ENCODE measurements around the gene ARG2.

ARG2 gene

DNA sequence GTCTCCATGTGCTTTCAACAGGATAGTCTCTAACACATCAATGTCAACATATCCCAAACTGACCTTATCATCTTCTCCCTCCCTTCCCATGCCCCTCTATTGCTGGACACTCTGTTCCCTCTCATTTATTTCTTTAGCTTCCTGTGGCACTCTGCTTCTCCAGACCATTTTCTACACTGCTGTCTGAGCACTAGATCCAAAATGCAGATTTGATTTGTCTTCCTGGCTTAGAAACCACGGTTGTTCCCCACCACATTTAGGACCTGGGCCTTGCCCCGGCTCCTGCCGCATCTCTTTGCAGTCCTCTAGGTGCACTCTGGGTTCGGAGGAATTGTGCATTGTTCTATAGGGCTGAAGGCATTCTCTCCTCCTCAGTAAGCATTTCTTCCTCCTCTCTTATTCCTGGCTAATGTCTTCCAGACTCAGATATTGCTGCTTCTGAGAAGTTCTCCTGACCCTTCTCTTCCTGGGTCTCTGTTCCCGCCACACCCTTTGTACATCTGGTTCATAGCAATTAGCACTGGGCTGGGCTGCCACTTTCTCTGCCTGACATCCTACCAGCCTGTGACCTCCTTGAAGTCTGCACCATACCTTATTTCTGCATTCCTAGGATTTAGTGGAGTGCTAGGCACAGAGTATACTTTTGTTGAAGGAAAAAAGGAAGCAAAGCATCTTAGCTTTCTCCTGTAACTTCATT, 13.9 kb downstream of the ARG2 start:
- H3K4me3 ChIP-seq (ENCODE audit: insufficient read depth, low read depth, low read length, poor library complexity, severe bottlenecking) = no peak overlapping the region
- DNase-seq = no peak
- no peaks in the 10 kb centered on the region for H3K9me3 ChIP-seq (ENCODE audit: control insufficient read depth, low read length)
- no peak overlapping the region for H3K27ac ChIP-seq (ENCODE audit: insufficient read depth, low read length, poor library complexity, severe bottlenecking)
- no peaks in the 10 kb centered on the region for H3K27me3 ChIP-seq (replicated peaks; ENCODE audit: control insufficient read depth, insufficient read depth, low read length, poor library complexity, severe bottlenecking)
- no peaks in the 10 kb centered on the region for H3K36me3 ChIP-seq (ENCODE audit: control insufficient read depth, insufficient read depth, low read length)
- H3K4me1 ChIP-seq (ENCODE audit: control insufficient read depth, insufficient read depth, low read length, poor library complexity, severe bottlenecking) = no peaks in the 10 kb centered on the region

- no peaks in the 10 kb centered on the region for H3K4me1 ChIP-seq (ENCODE audit: control insufficient read depth, insufficient read depth, low read length, poor library complexity, severe bottlenecking)
- no peak for DNase-seq
- no peaks in the 10 kb centered on the region for H3K9me3 ChIP-seq (ENCODE audit: control insufficient read depth, low read length)
- no peak overlapping the region for H3K27ac ChIP-seq (ENCODE audit: insufficient read depth, low read length, poor library complexity, severe bottlenecking)
- no peaks in the 10 kb centered on the region for H3K27me3 ChIP-seq (replicated peaks; ENCODE audit: control insufficient read depth, insufficient read depth, low read length, poor library complexity, severe bottlenecking)
- H3K36me3 ChIP-seq (ENCODE audit: control insufficient read depth, insufficient read depth, low read length) = no peaks in the 10 kb centered on the region
- H3K4me3 ChIP-seq (ENCODE audit: insufficient read depth, low read depth, low read length, poor library complexity, severe bottlenecking) = no peak overlapping the region
Measured at GRCh38 chr14:67636361-67636919, 16.7 kb downstream of the ARG2 start.

DNA sequence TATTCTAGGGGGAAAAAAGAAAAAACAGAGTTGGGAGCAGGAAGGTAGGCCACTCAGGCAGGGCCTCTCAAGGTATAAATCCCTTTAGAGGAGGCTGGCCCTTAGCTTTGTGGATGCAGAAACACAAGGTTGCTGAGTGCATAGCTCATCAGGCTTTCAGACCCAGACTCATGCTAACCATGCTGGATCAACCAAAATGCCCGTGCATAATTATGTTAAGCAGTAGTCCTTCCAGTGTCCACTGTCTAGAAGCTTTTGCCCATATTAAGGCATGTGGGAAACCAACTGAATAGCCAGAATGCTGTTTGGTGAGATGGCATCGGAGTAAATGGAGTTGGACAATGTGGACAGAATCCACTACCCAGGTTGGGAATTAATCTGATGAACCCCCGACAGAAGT, 18.9 kb downstream of the ARG2 start:
- DNase-seq = no peak
- Histone ChIP-seq H3K27me3 (replicated peaks; ENCODE audit: control insufficient read depth, insufficient read depth, low read length, poor library complexity, severe bottlenecking) (no peaks in the 10 kb centered on the region), H3K9me3 (ENCODE audit: control insufficient read depth, low read length) (no peaks in the 10 kb centered on the region), H3K4me1 (ENCODE audit: control insufficient read depth, insufficient read depth, low read length, poor library complexity, severe bottlenecking) (no peaks in the 10 kb centered on the region), H3K27ac (ENCODE audit: insufficient read depth, low read length, poor library complexity, severe bottlenecking) (no peak overlapping the region), H3K36me3 (ENCODE audit: control insufficient read depth, insufficient read depth, low read length) (no peaks in the 10 kb centered on the region), H3K4me3 (ENCODE audit: insufficient read depth, low read depth, low read length, poor library complexity, severe bottlenecking) (no peak overlapping the region)

DNA sequence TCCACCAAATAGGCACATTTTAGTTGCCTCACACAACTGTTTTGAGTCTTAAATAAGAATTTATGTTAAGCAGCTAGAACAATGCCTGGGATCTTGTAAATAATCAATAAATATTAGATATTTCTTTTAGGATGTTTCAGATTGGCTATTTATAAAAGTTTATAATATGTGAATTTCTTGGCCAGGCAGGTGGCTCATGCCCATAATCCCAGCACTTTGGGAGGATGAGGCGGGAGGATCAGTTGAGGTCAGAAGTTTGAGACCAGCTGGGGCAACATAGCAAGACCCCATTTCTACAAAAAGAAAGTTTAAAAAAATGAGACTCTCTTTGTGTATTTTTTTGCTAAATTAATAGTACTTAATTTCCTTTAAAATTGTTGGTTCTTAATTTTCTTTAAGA, 21.8 kb downstream of the ARG2 start:
- Histone ChIP-seq H3K4me3 (ENCODE audit: insufficient read depth, low read depth, low read length, poor library complexity, severe bottlenecking) (no peak overlapping the region), H3K27me3 (replicated peaks; ENCODE audit: control insufficient read depth, insufficient read depth, low read length, poor library complexity, severe bottlenecking) (no peaks in the 10 kb centered on the region), H3K36me3 (ENCODE audit: control insufficient read depth, insufficient read depth, low read length) (no peaks in the 10 kb centered on the region), H3K4me1 (ENCODE audit: control insufficient read depth, insufficient read depth, low read length, poor library complexity, severe bottlenecking) (no peaks in the 10 kb centered on the region), H3K27ac (ENCODE audit: insufficient read depth, low read length, poor library complexity, severe bottlenecking) (no peak overlapping the region), H3K9me3 (ENCODE audit: control insufficient read depth, low read length) (no peaks in the 10 kb centered on the region)
- no peak for DNase-seq

DNA sequence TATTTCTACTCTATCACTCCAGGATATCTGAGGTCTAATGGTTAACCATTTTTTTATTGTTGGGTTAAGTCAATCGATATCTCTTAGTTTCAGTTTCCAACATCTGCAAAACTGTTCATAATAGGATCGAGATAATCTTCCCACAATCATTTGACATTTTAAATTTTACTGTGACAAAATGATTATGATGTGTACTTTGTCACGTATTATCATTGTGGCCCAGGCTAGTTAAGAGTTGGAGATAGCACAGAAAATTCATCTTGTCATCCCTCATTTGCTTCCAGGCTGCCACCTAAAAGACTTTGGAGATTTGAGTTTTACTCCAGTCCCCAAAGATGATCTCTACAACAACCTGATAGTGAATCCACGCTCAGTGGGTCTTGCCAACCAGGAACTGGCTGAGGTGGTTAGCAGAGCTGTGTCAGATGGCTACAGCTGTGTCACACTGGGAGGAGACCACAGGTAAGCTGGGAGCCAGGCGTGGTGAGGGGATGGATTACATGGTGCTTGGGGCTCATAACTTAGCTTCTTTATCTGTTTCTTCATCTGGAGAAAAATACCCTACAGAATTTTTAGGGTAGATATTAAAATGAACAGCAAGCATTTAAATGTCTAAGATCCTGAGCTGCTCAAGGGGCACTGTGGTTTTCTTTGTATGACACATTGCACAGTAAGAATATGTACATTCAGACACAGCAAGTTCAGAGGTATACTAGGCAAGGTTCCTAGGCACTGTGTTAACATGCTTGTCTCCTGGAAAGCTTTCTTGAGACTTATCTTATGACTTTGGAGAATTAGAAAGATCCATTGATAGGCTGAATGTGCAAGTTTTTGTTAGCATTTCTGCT, 22.4 kb downstream of the ARG2 start:
- no peaks in the 10 kb centered on the region for H3K4me1 ChIP-seq (ENCODE audit: control insufficient read depth, insufficient read depth, low read length, poor library complexity, severe bottlenecking)
- DNase-seq = no peak
- H3K9me3 ChIP-seq (ENCODE audit: control insufficient read depth, low read length) = no peaks in the 10 kb centered on the region
- no peaks in the 10 kb centered on the region for H3K36me3 ChIP-seq (ENCODE audit: control insufficient read depth, insufficient read depth, low read length)
- no peak overlapping the region for H3K27ac ChIP-seq (ENCODE audit: insufficient read depth, low read length, poor library complexity, severe bottlenecking)
- H3K4me3 ChIP-seq (ENCODE audit: insufficient read depth, low read depth, low read length, poor library complexity, severe bottlenecking) = no peak overlapping the region
- no peaks in the 10 kb centered on the region for H3K27me3 ChIP-seq (replicated peaks; ENCODE audit: control insufficient read depth, insufficient read depth, low read length, poor library complexity, severe bottlenecking)

DNA sequence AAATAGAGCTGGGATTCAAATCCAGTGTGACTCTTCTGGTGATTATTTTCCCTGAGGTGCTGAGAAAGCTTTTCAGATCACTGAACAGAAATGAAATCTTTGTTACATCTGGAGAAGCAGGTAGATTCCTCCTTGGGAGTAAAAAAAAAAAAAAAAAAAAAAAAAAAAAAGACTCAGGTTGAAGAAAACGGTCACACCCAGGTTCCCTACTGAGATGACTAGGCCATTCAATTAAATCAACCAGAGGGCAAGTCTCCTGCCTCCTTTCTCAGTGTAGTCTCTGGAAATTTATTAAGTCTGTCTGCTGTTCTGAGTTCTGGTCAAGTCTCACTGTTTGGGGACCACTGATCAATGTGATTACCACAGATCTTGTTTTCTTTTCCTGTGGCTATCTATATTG, 24.0 kb downstream of the ARG2 start:
- H3K27me3 ChIP-seq (replicated peaks; ENCODE audit: control insufficient read depth, insufficient read depth, low read length, poor library complexity, severe bottlenecking) = no peaks in the 10 kb centered on the region
- no peak overlapping the region for H3K27ac ChIP-seq (ENCODE audit: insufficient read depth, low read length, poor library complexity, severe bottlenecking)
- H3K4me1 ChIP-seq (ENCODE audit: control insufficient read depth, insufficient read depth, low read length, poor library complexity, severe bottlenecking) = no peaks in the 10 kb centered on the region
- H3K4me3 ChIP-seq (ENCODE audit: insufficient read depth, low read depth, low read length, poor library complexity, severe bottlenecking) = no peak overlapping the region
- H3K36me3 ChIP-seq (ENCODE audit: control insufficient read depth, insufficient read depth, low read length) = peaks cover 2% of the 10 kb centered on the region
- no peaks in the 10 kb centered on the region for H3K9me3 ChIP-seq (ENCODE audit: control insufficient read depth, low read length)
- no peak for DNase-seq

DNA sequence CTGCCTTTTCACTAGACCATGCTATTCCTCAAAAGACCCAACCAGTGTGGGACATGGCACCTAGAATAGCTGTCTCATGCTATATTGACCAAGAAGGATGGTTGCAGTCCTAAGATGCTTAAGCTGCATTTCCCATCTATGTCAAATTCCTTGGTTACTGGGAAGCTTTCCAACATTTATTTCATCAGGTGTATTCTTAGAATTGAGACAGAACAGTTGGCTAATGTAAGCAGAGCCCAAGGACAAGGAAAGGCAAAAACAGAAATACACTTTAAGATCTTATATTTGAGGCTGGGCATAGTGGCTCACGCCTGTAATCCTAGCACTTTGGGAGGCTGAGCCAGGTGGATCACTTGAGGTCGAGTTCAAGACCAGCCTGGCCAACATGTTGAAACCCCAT, 24.7 kb downstream of the ARG2 start:
- peaks cover 7% of the 10 kb centered on the region for H3K36me3 ChIP-seq (ENCODE audit: control insufficient read depth, insufficient read depth, low read length)
- no peaks in the 10 kb centered on the region for H3K4me1 ChIP-seq (ENCODE audit: control insufficient read depth, insufficient read depth, low read length, poor library complexity, severe bottlenecking)
- H3K4me3 ChIP-seq (ENCODE audit: insufficient read depth, low read depth, low read length, poor library complexity, severe bottlenecking) = no peak overlapping the region
- H3K27ac ChIP-seq (ENCODE audit: insufficient read depth, low read length, poor library complexity, severe bottlenecking) = no peak overlapping the region
- no peaks in the 10 kb centered on the region for H3K27me3 ChIP-seq (replicated peaks; ENCODE audit: control insufficient read depth, insufficient read depth, low read length, poor library complexity, severe bottlenecking)
- DNase-seq = no peak
- no peaks in the 10 kb centered on the region for H3K9me3 ChIP-seq (ENCODE audit: control insufficient read depth, low read length)

- no peaks in the 10 kb centered on the region for H3K9me3 ChIP-seq (ENCODE audit: control insufficient read depth, low read length)
- H3K36me3 ChIP-seq (ENCODE audit: control insufficient read depth, insufficient read depth, low read length) = peaks cover 15% of the 10 kb centered on the region
- DNase-seq = no peak
- H3K27ac ChIP-seq (ENCODE audit: insufficient read depth, low read length, poor library complexity, severe bottlenecking) = no peak overlapping the region
- no peaks in the 10 kb centered on the region for H3K27me3 ChIP-seq (replicated peaks; ENCODE audit: control insufficient read depth, insufficient read depth, low read length, poor library complexity, severe bottlenecking)
- H3K4me1 ChIP-seq (ENCODE audit: control insufficient read depth, insufficient read depth, low read length, poor library complexity, severe bottlenecking) = no peaks in the 10 kb centered on the region
- no peak overlapping the region for H3K4me3 ChIP-seq (ENCODE audit: insufficient read depth, low read depth, low read length, poor library complexity, severe bottlenecking)
Measured at GRCh38 chr14:67645414-67645813, 25.7 kb downstream of the ARG2 start.

- Histone ChIP-seq H3K36me3 (ENCODE audit: control insufficient read depth, insufficient read depth, low read length) (peaks cover 22% of the 10 kb centered on the region), H3K4me3 (ENCODE audit: insufficient read depth, low read depth, low read length, poor library complexity, severe bottlenecking) (no peak overlapping the region), H3K9me3 (ENCODE audit: control insufficient read depth, low read length) (no peaks in the 10 kb centered on the region), H3K4me1 (ENCODE audit: control insufficient read depth, insufficient read depth, low read length, poor library complexity, severe bottlenecking) (no peaks in the 10 kb centered on the region), H3K27me3 (replicated peaks; ENCODE audit: control insufficient read depth, insufficient read depth, low read length, poor library complexity, severe bottlenecking) (no peaks in the 10 kb centered on the region), H3K27ac (ENCODE audit: insufficient read depth, low read length, poor library complexity, severe bottlenecking) (no peak overlapping the region)
- DNase-seq = no peak
Measured at GRCh38 chr14:67646131-67646530, 26.4 kb downstream of the ARG2 start.

DNA sequence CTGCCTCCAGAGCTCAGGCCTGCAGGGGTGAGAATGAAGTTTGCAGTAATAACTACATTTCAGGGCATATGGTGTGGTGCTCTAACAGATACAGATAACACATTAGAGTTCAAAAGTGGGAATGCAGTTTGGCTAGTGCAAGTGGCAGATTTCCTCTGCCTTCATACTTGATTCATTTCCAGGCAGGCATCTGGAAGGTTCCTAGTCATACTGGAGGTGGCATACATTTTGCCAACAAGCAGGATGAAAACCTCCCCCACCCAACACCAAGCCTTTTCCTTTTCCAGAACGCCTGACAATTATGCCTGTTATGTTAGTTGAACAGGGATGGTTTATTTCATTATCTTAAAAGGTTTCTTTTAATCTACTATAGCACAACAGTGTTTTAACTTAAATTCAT, 30.4 kb downstream of the ARG2 start:
- Histone ChIP-seq H3K4me1 (ENCODE audit: control insufficient read depth, insufficient read depth, low read length, poor library complexity, severe bottlenecking) (no peaks in the 10 kb centered on the region), H3K27ac (ENCODE audit: insufficient read depth, low read length, poor library complexity, severe bottlenecking) (no peak overlapping the region), H3K36me3 (ENCODE audit: control insufficient read depth, insufficient read depth, low read length) (peaks cover 53% of the 10 kb centered on the region), H3K4me3 (ENCODE audit: insufficient read depth, low read depth, low read length, poor library complexity, severe bottlenecking) (no peak overlapping the region), H3K27me3 (replicated peaks; ENCODE audit: control insufficient read depth, insufficient read depth, low read length, poor library complexity, severe bottlenecking) (no peaks in the 10 kb centered on the region), H3K9me3 (ENCODE audit: control insufficient read depth, low read length) (no peaks in the 10 kb centered on the region)
- no peak for DNase-seq
